ENCODE results near the gene LARGE1.

The LARGE1 gene

DNA sequence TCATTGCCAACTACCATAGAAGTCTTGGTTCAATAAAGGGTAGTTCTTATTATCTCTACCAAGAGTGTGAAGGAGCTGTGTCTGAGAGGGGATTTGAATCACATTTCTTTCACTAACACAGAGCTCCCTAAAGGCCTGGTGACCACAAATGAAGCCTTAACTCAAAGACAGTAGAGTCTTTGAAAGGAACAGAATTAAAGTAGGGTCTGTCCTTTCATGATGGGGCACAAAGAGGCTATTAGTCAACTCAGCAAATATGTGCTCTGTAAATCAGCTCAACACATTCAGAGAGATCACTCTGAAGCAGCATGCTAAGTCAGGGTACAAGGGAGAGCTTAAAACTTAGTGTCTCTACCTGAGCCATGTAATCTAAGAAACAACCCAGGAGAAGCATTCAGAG lies 649.7 kb downstream of the LARGE1 start:
- Histone ChIP-seq H3K9me3 (replicated peaks; ENCODE audit: low read length) (no peaks in the 10 kb centered on the region), H3K4me1 (ENCODE audit: control insufficient read depth, insufficient read depth, low read length) (no peaks in the 10 kb centered on the region), H3K27me3 (ENCODE audit: control insufficient read depth, insufficient read depth, low read length) (no peaks in the 10 kb centered on the region), H3K9ac (ENCODE audit: low read depth, low read length) (no peak overlapping the region), H3K36me3 (ENCODE audit: insufficient read depth, low read length) (no peaks in the 10 kb centered on the region), H3K4me3 (ENCODE audit: low read length) (no peak overlapping the region), H3K4me2 (ENCODE audit: low read length) (no peak overlapping the region)

DNA sequence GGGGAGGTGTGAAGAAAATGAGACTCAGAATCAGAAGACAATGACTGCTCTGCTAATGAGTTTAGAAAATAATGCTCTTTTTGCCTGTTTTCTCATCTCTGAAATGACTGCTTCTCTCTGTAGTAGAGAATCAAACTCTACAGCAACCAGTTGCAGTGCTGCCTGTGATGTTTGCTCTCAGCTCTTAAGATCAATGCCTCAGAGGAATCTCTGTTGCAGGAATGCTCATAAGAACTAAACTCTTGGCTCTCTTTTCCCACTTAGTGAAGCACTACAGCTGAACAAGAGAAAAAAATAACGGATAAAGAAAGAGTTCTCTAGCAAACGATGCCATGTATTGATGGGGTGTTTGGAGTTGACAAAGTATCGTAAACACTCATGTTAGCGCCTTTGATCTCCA lies 658.6 kb downstream of the LARGE1 start:
- Histone ChIP-seq H3K4me3 (ENCODE audit: low read length) (no peak overlapping the region), H3K4me1 (ENCODE audit: control insufficient read depth, insufficient read depth, low read length) (no peaks in the 10 kb centered on the region), H3K9ac (ENCODE audit: low read depth, low read length) (no peak overlapping the region), H3K9me3 (replicated peaks; ENCODE audit: low read length) (no peaks in the 10 kb centered on the region), H3K27me3 (ENCODE audit: control insufficient read depth, insufficient read depth, low read length) (no peaks in the 10 kb centered on the region), H3K36me3 (ENCODE audit: insufficient read depth, low read length) (no peaks in the 10 kb centered on the region), H3K4me2 (ENCODE audit: low read length) (no peak overlapping the region)

DNA sequence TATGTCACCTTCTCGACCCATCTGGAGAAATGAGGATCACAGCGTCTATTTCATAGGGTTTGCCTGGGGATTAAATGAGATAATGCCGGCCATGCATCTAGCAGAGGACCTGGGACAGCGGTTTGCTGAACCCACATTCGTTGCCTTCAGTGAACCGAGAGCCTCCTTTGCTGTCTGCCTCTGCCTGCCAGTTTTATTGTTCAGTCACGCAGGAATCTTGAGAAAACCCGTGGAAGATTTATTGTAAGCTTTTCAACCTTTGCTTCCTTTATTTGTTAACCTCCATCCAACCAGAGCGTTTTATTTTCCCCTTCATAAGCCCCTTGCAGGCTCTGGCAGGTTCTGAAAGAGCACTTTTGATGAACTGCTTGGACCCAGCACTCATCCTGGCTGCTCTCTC lies 659.8 kb downstream of the LARGE1 start:
- Histone ChIP-seq H3K4me3 (ENCODE audit: low read length) (no peak overlapping the region), H3K36me3 (ENCODE audit: insufficient read depth, low read length) (no peaks in the 10 kb centered on the region), H3K27me3 (ENCODE audit: control insufficient read depth, insufficient read depth, low read length) (no peaks in the 10 kb centered on the region), H3K9me3 (replicated peaks; ENCODE audit: low read length) (no peaks in the 10 kb centered on the region), H3K4me1 (ENCODE audit: control insufficient read depth, insufficient read depth, low read length) (no peaks in the 10 kb centered on the region), H3K9ac (ENCODE audit: low read depth, low read length) (no peak overlapping the region), H3K4me2 (ENCODE audit: low read length) (no peak overlapping the region)

DNA sequence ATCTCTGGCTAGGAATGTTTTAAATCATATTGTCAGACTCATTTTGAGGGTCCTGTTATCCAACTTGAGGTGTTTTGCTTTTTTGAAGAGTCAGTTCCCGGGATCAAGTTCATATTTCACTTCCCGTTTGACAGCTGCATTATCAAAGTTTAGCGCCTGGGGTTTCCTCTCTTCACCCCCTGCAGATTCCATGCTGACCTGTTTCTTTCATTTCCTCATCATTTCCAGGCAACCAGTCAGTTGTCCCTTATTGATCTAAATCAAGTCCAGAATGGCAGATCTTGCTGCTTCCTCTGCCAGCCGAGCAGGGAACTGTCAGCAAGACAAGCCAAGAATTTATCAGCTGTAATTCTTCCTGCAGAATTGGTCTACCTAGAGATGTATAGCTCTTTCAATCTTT lies 664.5 kb downstream of the LARGE1 start:
- Histone ChIP-seq H3K9me3 (replicated peaks; ENCODE audit: low read length) (no peaks in the 10 kb centered on the region), H3K27me3 (ENCODE audit: control insufficient read depth, insufficient read depth, low read length) (no peaks in the 10 kb centered on the region), H3K4me2 (ENCODE audit: low read length) (no peak overlapping the region), H3K4me1 (ENCODE audit: control insufficient read depth, insufficient read depth, low read length) (no peaks in the 10 kb centered on the region), H3K4me3 (ENCODE audit: low read length) (no peak overlapping the region), H3K9ac (ENCODE audit: low read depth, low read length) (no peak overlapping the region), H3K36me3 (ENCODE audit: insufficient read depth, low read length) (no peaks in the 10 kb centered on the region)

DNA sequence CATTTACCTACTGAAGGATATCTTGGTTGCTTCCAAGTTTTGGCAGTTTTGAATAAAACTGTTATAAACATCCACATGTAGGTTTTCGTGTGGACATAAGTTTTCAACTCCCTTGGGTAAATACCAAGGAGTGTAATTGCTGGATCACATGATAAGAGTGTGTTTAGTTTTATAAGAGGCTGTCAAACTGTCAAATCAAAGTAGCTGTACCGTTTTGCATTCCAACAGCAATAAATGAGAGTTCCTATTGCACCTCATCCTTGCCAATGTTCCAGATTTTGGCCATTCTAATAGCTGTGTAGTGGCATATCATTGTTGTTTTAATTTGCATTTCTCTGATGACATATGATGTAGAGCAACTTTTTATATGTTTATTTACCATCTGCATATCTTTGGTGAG lies 671.3 kb downstream of the LARGE1 start:
- no peaks in the 10 kb centered on the region for H3K4me1 ChIP-seq (ENCODE audit: control insufficient read depth, insufficient read depth, low read length)
- H3K4me2 ChIP-seq (ENCODE audit: low read length), result no peak overlapping the region

DNA sequence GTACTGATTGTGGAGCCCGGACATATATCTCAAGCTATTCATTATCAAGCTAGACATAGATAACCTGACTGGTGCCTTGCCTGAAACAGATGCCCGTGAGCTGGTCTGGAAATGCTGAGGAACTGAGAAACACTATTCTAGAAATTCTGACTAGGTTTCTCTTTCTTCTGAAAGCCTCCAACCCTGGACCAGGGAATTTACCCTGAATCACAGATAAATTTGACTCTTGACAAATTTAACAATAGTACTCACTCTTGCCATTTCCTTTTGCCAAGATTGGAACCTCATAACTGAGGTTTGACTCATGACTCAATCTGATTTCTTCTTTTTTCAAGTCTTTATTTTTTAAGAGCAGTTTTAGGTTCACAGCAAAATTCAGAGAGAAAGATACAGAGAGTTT lies 672.5 kb downstream of the LARGE1 start:
- no peaks in the 10 kb centered on the region for H3K9me3 ChIP-seq (replicated peaks; ENCODE audit: low read length)
- no peaks in the 10 kb centered on the region for H3K27me3 ChIP-seq (ENCODE audit: control insufficient read depth, insufficient read depth, low read length)
- H3K9ac ChIP-seq (ENCODE audit: low read depth, low read length), result no peak overlapping the region

More for the DNA sequence above, 671.3 kb downstream of the LARGE1 start:
- Histone ChIP-seq H3K36me3 (ENCODE audit: insufficient read depth, low read length) (no peaks in the 10 kb centered on the region), H3K9ac (ENCODE audit: low read depth, low read length) (no peak overlapping the region), H3K27me3 (ENCODE audit: control insufficient read depth, insufficient read depth, low read length) (no peaks in the 10 kb centered on the region), H3K4me3 (ENCODE audit: low read length) (no peak overlapping the region), H3K9me3 (replicated peaks; ENCODE audit: low read length) (no peaks in the 10 kb centered on the region)

DNA sequence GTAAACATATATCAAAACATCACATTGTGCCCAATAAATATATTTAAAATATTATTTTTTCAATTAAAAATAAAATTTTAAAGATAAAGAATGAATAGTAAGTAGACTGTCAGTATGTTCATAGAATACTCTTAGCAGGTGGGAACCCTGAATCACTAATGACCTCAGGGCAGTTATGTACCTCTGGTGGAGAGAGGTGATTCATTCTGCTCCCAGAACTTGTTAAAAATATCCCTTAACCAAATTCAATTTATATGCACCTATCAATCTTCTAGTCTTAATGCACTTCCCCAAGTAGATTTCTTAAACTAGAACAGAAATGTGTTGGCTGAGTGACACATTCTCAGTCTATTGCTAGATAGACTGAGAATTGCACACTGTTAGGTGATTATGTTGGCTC lies 678.2 kb downstream of the LARGE1 start:
- H3K9me3 ChIP-seq (replicated peaks; ENCODE audit: low read length), result no peaks in the 10 kb centered on the region

More for the DNA sequence above, 672.5 kb downstream of the LARGE1 start:
- Histone ChIP-seq H3K4me3 (ENCODE audit: low read length) (no peak overlapping the region), H3K4me1 (ENCODE audit: control insufficient read depth, insufficient read depth, low read length) (no peaks in the 10 kb centered on the region), H3K4me2 (ENCODE audit: low read length) (no peak overlapping the region), H3K36me3 (ENCODE audit: insufficient read depth, low read length) (no peaks in the 10 kb centered on the region)

DNA sequence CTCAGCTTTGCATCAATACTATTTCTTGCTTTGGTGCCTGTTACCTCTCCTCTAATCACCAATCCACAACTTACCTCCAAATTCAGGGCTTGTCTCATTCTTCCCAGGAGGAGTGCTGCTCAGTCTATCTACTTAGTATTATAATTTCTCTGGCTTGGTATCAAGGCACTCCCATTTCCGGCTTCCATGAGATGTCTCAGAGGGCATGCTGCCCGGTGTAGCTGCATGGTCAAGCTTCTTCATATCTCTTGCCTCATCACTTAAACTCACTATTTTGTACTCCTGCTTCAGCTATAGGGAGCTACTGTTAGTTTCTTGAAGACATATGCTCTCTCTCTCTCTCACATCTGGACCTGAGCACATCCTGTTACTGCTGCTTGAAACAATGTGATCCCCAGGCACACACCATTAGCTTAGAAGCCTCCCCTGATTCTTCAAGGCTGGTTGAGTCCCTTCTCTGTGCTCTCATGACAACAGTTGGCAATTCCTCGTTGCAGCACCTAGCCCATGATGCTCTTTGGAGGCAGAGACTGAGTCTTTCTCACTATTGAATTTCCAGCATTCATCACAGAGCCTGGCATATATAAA lies 679.3 kb downstream of the LARGE1 start:
- no peaks in the 10 kb centered on the region for H3K36me3 ChIP-seq (ENCODE audit: insufficient read depth, low read length)
- no peaks in the 10 kb centered on the region for H3K9me3 ChIP-seq (replicated peaks; ENCODE audit: low read length)
- no peak overlapping the region for H3K4me2 ChIP-seq (ENCODE audit: low read length)
- H3K27me3 ChIP-seq (ENCODE audit: control insufficient read depth, insufficient read depth, low read length), result no peaks in the 10 kb centered on the region
- H3K4me1 ChIP-seq (ENCODE audit: control insufficient read depth, insufficient read depth, low read length), result no peaks in the 10 kb centered on the region
- no peak overlapping the region for H3K4me3 ChIP-seq (ENCODE audit: low read length)
- H3K9ac ChIP-seq (ENCODE audit: low read depth, low read length), result no peak overlapping the region

More for the DNA sequence above, 678.2 kb downstream of the LARGE1 start:
- Histone ChIP-seq H3K4me2 (ENCODE audit: low read length) (no peak overlapping the region), H3K4me1 (ENCODE audit: control insufficient read depth, insufficient read depth, low read length) (no peaks in the 10 kb centered on the region), H3K9ac (ENCODE audit: low read depth, low read length) (no peak overlapping the region), H3K27me3 (ENCODE audit: control insufficient read depth, insufficient read depth, low read length) (no peaks in the 10 kb centered on the region), H3K4me3 (ENCODE audit: low read length) (no peak overlapping the region), H3K36me3 (ENCODE audit: insufficient read depth, low read length) (no peaks in the 10 kb centered on the region)

DNA sequence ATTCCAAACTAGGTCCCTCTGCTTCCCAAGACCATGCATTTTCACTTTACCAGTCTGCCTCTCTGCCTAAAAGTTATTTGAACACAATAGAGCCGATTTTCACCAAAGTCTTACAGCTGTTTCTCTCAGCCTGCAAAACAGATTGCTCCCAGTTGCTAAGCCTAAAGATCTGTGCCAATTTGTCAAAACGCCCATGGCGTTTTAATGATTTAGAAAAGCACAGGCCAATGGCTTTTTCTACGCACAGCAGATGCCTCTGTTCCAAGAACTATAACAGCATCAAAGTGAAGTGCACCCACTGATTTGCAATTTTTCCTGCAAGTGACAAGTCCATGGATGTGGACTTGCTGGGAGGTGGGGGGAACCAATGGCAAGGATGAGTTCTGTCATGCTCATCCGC lies 688.2 kb downstream of the LARGE1 start:
- Histone ChIP-seq H3K9ac (ENCODE audit: low read depth, low read length) (no peak overlapping the region), H3K4me3 (ENCODE audit: low read length) (no peak overlapping the region), H3K4me2 (ENCODE audit: low read length) (no peak overlapping the region), H3K9me3 (replicated peaks; ENCODE audit: low read length) (no peaks in the 10 kb centered on the region), H3K36me3 (ENCODE audit: insufficient read depth, low read length) (no peaks in the 10 kb centered on the region), H3K4me1 (ENCODE audit: control insufficient read depth, insufficient read depth, low read length) (no peaks in the 10 kb centered on the region), H3K27me3 (ENCODE audit: control insufficient read depth, insufficient read depth, low read length) (no peaks in the 10 kb centered on the region)

DNA sequence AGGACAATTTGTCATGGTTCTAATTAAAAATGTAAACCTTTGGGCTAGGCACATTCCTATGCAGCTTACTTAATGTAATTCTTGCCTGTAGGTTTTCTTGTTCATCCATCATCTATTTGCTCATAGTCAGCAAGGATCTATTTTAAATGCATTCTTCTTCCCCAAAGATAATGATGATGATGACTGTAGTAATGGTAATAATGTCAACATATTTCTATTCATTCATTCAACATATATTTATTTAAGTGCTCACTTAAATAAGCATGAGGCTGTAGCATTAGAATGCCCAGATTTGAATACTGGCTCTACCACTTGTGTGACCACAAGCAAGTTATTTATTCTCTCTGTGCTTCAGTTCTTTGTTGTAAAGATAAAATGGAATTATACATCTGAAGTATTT lies 692.5 kb downstream of the LARGE1 start:
- Histone ChIP-seq H3K4me3 (ENCODE audit: low read length) (no peak overlapping the region), H3K9me3 (replicated peaks; ENCODE audit: low read length) (no peaks in the 10 kb centered on the region)

DNA sequence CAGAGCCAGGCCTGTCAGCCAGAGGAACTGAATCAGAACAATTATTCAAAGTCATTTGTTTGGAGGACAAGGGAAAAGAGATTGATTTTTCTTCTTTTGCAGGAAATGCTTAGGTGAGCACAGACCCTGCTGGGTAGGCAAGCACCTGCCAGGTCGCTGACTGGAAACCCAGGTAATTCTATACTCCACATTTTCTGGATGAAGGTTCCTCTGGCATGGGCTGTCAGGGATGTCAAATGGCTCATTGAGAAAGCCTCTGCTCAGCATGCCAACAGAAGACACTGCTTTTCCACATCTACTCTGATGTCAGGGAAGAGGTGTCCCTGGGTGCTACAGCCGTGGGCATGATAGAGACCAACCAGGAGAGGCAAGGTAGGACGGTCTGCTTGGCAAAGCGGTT lies 695.4 kb downstream of the LARGE1 start:
- no peaks in the 10 kb centered on the region for H3K9me3 ChIP-seq (replicated peaks; ENCODE audit: low read length)
- no peaks in the 10 kb centered on the region for H3K36me3 ChIP-seq (ENCODE audit: insufficient read depth, low read length)
- no peaks in the 10 kb centered on the region for H3K27me3 ChIP-seq (ENCODE audit: control insufficient read depth, insufficient read depth, low read length)
- no peak overlapping the region for H3K9ac ChIP-seq (ENCODE audit: low read depth, low read length)
- H3K4me2 ChIP-seq (ENCODE audit: low read length), result no peak overlapping the region
- no peak overlapping the region for H3K4me3 ChIP-seq (ENCODE audit: low read length)
- no peaks in the 10 kb centered on the region for H3K4me1 ChIP-seq (ENCODE audit: control insufficient read depth, insufficient read depth, low read length)

More for the DNA sequence above, 692.5 kb downstream of the LARGE1 start:
- no peaks in the 10 kb centered on the region for H3K4me1 ChIP-seq (ENCODE audit: control insufficient read depth, insufficient read depth, low read length)
- H3K36me3 ChIP-seq (ENCODE audit: insufficient read depth, low read length), result no peaks in the 10 kb centered on the region
- no peak overlapping the region for H3K4me2 ChIP-seq (ENCODE audit: low read length)
- H3K27me3 ChIP-seq (ENCODE audit: control insufficient read depth, insufficient read depth, low read length), result no peaks in the 10 kb centered on the region
- no peak overlapping the region for H3K9ac ChIP-seq (ENCODE audit: low read depth, low read length)
